GM18519 (cell line): ENCODE data around the gene RPL36.
"Not testable (repeated sequence)": the region's sequence is repeated elsewhere in the genome, so short reads cannot be mapped to it uniquely, and the experiment has no call there.

Source experiments
- ATAC-seq: cut with Tn5 transposase; IDR thresholded peaks from one replicate; pipeline ENCODE4 v1.9.1; 2021; ENCODE audit warnings: mild to moderate bottlenecking, moderate library complexity; ENCODE audit not compliant: unreplicated experiment, low FRiP score

RPL36 gene

DNA sequence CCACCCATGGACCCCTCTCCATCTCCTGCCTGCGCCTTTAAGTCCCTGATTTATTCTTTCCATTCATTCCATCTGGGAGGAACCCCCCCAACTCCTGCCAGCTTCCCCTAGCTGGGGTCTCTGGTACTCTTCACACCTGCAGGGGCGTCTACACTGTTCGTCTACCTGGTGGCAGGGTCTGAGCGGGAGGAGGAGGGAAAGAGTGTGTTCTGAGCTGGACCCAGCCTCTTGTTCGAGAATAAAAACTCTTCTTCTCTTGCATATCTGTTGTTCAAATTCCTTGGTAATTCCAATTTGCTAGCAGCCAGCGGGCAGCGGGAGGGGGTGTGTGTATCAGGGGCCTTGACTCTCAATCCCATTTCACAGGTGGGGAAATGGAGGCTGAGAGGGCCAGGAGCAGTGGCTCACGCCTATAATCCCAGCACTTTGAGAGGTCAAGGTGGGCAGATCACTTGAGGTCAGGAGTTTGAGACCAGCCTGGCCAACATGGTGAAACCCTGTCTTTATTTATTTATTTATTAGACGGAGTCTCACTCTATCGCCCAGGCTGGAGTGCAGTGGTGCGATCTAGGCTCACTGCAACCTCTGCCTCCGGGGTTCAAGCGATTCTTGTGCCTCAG, 1.7 kb upstream of the RPL36 start:
- ATAC-seq: not testable (repeated sequence)

- no peak for ATAC-seq
These were observed 1.1 kb downstream of the RPL36 start for GRCh38 chr19:5690955-5691821.

- no peak for ATAC-seq
These were observed 2.0 kb downstream of the RPL36 start for GRCh38 chr19:5691822-5692722.

DNA sequence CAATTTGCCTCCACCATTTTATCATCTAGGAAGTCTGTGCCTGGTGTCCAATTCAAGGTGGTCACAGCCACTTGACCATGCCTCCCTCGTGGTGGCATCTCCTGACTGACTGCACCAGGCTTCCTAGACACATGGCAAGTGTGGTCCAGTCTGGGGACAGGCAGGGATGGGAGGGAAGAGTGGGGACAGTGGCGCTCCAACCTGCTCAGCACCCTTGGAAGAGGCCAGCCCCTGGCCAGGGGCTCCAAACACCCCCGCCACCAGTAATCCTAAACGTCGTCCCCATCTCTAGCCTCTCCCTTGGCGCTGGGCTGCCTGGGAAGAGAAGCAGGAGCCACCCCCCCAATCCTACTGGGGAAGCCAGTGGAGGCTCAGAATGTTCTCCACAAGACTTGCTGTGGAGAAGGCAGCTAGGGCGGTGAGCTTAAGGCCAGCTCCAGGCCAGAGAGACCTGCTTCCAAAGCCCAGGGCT, 2.7 kb downstream of the RPL36 start:
- ATAC-seq: no peak

DNA sequence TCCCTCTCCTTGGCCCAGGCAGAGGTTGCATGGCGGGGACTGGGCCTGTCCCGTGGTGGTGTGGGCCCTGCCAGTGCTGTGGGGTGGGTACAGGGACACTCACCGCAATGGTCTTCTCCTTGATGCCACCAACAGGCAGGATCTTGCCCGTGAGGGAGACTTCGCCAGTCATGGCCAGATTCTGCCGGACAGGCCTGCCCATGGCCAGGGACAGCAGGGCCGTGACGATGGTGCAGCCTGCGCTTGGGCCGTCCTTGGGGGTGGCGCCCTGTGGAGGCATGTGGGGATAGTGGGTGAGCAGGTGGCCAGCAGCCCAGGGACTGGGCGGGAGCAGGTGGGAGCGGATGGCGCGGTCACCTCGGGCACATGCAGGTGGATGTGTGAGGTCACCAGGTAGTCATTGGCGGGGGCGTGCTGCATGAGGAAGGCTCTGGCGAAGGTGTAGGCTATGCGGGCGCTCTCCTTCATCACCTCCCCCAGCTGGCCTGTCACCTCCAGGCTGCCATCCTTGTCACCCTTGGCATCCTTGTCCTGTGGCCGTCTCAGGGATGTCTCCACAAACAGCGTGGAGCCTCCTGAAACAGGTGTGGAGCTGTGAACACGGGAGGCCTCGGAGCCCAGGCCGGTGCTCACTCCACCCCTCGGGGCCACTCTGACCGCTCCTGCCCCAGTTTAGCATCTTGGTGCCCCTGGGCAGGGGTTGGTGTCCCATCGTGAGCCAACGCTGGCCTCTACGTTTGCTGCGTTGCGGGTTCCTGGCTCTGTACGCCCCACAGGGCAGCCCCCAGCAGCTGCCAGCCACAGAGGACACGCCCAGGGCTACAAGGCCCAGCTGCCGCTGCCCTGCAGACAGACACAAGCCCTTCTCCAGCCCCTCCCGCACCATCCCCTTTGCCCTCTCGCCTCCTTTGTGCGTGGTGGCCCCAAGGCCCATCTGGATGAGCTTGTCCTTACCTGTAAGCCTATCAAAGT, 3.4 kb downstream of the RPL36 start:
- no peak for ATAC-seq

- no peak for ATAC-seq
These were observed 4.3 kb downstream of the RPL36 start for GRCh38 chr19:5694167-5694955.

DNA sequence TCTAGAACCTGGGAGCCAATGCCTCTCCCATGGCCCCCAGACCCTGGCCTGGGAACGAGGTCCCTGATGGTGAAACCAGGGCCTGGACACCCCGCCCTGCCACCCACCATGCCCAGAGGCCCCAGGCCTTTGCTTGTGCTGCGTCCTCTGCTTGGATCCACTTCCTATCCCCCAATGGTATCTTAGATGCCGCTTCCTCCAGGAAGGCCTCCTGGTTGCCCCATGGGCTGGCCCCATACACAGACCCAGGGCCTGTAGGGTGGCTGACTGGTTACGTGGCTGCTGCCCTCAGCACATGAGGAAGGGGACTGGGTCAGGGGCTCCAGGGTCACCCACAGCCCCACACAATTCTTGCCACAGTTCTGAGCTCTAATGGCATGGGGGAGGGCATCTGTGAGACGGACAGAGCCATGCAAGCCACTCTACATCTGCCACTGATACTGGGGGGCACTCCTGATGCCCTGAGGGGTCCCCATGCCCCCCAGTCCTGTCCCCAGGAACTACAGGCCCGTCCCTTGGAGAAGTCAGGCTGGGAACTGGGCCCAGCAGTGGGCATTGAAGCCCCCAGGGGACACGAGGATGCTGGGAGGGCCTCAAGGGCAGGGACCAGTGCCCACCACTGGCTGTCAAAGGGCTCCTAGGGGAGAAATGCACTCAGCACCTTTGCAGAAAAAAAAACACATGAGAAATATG, 5.0 kb downstream of the RPL36 start:
- no peak for ATAC-seq

DNA sequence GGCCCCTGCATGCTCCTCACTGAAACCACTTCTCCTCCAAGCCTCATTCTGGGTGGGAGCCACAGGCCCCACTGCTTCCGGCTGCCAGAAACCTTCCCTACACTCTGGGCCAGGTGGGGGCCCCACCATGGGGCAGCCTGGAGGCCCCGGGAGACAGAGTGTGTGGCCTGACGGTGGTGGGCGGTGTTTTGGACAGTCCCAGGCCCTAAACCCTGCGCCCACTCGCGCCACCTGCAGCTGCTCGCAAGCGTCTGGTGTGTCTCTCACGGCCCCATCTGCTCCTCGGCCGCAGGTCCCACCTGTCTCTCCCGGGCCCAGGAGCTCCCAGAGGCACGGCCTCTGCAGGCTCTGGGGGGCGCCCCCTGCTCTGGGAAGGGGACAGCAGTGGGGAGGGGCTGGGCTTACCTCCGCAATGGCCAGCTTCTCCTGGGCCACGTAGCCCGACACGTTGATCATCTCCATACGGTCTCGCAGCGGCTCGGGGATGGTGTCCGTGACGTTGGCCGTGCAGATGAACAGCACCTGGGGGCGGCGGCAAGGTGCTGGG, 5.6 kb downstream of the RPL36 start:
- no peak for ATAC-seq

- no peak for ATAC-seq
These were observed 6.3 kb downstream of the RPL36 start for GRCh38 chr19:5696196-5697021.

GRCh38 chr19:5697022-5697889, 7.2 kb downstream of the RPL36 start:
- no peak for ATAC-seq

- no peak for ATAC-seq
These were observed 8.0 kb downstream of the RPL36 start for GRCh38 chr19:5697890-5698634.

DNA sequence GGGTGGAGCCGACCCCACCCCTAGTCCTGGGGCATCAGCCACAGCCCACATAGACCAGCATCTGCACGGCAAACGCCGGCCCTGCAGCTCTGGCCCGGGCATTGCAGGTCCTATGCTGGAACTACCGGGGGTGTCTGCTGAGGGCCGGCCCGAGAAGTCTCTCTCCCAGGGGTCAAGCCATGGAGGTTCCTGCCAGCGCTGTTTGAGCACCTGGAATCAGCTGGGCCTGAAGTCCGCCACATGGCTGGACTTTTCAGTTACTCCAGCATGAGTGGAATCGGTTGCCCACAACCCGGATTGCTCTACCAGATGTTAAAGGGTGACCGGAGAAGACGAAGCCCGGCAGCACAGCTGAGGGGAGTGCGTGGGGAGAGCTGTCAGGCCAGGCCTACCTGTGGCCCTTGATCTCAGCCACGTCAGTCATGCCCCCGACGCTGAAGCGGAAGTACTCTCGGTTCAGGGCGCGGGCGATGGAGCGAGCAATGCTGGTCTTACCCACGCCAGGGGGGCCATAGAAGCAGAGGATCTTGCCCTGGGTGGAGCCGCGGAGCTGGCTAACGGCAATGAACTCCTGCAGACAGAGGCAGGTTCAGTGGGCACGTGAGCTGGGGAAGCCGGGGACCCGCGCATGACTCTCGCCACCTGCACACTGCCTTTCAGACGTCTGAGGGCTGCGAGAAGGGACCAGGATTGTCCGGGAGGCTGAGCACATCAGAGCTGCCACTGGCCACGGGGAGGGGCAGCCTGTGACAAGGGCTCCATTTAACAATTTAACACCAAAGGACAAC, 8.7 kb downstream of the RPL36 start:
- no peak for ATAC-seq

- no peak for ATAC-seq
These were observed 10.5 kb downstream of the RPL36 start for GRCh38 chr19:5700455-5701092.

DNA sequence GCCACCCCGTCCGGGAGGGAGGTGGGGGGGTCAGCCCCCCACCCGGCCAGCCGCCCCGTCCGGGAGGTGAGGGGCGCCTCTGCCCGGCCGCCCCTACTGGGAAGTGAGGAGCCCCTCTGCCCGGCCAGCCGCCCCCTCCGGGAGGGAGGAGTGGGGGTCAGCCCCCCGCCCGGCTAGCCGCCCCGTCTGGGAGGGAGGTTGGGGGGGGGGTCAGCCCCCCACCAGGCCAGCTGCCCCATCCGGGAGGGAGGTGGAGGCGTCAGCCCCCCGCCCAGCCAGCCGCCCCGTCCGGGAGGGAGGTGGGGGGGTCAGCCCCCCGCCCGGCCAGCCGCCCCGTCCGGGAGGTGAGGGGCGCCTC, 11.9 kb downstream of the RPL36 start:
- not testable (repeated sequence) for ATAC-seq
